RWPE1 (cell line): ENCODE data around the gene TMEM145.

Experiments
- CTCF ChIA-PET: fragments of 350-600 bp; sonication (Branson Sonifier 250); formaldehyde crosslinking; extraction: SDS; loops from one replicate; lab custom pipeline; 2021; lab: Yijun Ruan, JAX
- POLR2A ChIA-PET: fragments of 400-600 bp; formaldehyde crosslinking; extraction: SDS; loops from one replicate; lab custom pipeline; 2020; ENCODE audit warnings: antibody characterized with exemption; ENCODE audit not compliant: low non-redundant PET; lab: Yijun Ruan, JAX
- DNase-seq: peaks from one replicate; pipeline ENCODE4 v3.0.0; 2012; ENCODE audit warnings: low spot score
- H3K27ac ChIP-seq: fragments of 450-650 bp; 2 replicates; pipeline ENCODE4 v1.5.1; 2017
- CTCF ChIP-seq: fragments of 450-650 bp; conservative IDR thresholded peaks from 2 replicates; pipeline ENCODE4 v1.5.1; 2017; ENCODE audit warnings: low read depth, mild to moderate bottlenecking

Gene TMEM145

GRCh38 chr19:42287827-42288107 lies 25.3 kb upstream of the TMEM145 start:
- no peak for TF ChIP-seq CTCF
- ChIA-PET CTCF (interaction anchor here (1.1 kb wide), 1 partner anchor 10 kb away, joined by 3 read pairs; no protein-coding TSS in a partner anchor), POLR2A (interaction anchor here (1.1 kb wide), 1 partner anchor 9 kb away, joined by 3 read pairs; no protein-coding TSS in a partner anchor)
- DNase-seq, result no peak
- H3K27ac ChIP-seq, result peak overlapping the region; percentile 100

- no peak for TF ChIP-seq CTCF
- CTCF ChIA-PET, result interaction anchor here (0.7 to 1.1 kb wide), 2 partner anchors 11 to 25 kb away, joined by 3 to 5 read pairs; partner anchors contain the start of gene TMEM145
- peak overlapping the region; percentile 100 for H3K27ac ChIP-seq
- no peak for DNase-seq
- POLR2A ChIA-PET, result interaction anchor here (1.1 kb wide), 1 partner anchor 8 kb away, joined by 3 read pairs; no protein-coding TSS in a partner anchor
Observed at GRCh38 chr19:42288387-42288786, 24.7 kb upstream of the TMEM145 start.

GRCh38 chr19:42288881-42289555 lies 24.1 kb upstream of the TMEM145 start:
- POLR2A ChIA-PET, result no interaction called here
- no peak for DNase-seq
- no peak for TF ChIP-seq CTCF
- peak overlapping the region; percentile 100 for H3K27ac ChIP-seq
- CTCF ChIA-PET, result interaction anchor here (0.7 to 1.6 kb wide), 3 partner anchors 11 to 33 kb away, joined by 3 to 5 read pairs (median 3); partner anchors contain the start of gene TMEM145

- POLR2A ChIA-PET, result no interaction called here
- CTCF ChIA-PET, result interaction anchor here (1.6 kb wide), 1 partner anchor 32 kb away, joined by 3 read pairs; no protein-coding TSS in a partner anchor
- H3K27ac ChIP-seq, result peak overlapping the region; percentile 100
- DNase-seq, result no peak
- TF ChIP-seq CTCF, result no peak
Observed at GRCh38 chr19:42289556-42290041, 23.5 kb upstream of the TMEM145 start.

GRCh38 chr19:42290136-42290522 lies 23.0 kb upstream of the TMEM145 start:
- DNase-seq, result no peak
- no peak for TF ChIP-seq CTCF
- POLR2A ChIA-PET, result no interaction called here
- CTCF ChIA-PET, result interaction anchor here (0.7 to 1.6 kb wide), 4 partner anchors 10 to 165 kb away, joined by 3 read pairs; no protein-coding TSS in a partner anchor
- peak overlapping the region; percentile 100 for H3K27ac ChIP-seq

- ChIA-PET POLR2A (no interaction called here), CTCF (interaction anchor here (0.7 to 1.6 kb wide), 5 partner anchors 11 to 165 kb away, joined by 3 read pairs; no protein-coding TSS in a partner anchor)
- H3K27ac ChIP-seq, result peak overlapping the region; percentile 100
- DNase-seq, result no peak
- peak; percentile 55 for TF ChIP-seq CTCF
Observed at GRCh38 chr19:42290523-42291434, 22.3 kb upstream of the TMEM145 start.
